SK-N-SH (cell line): ENCODE measurements around the gene DNAJA3. TPM values are rescaled to one million over a fixed set of nuclear protein-coding genes. Genes with fewer than 3 reads are reported as not detected.

ENCODE experiments used
- CTCF ChIA-PET: fragments of 300-600, 350-600 bp; formaldehyde crosslinking; extraction: SDS; loops from one replicate; lab custom pipeline; 2021; lab: Yijun Ruan, JAX
- POLR2A ChIA-PET: fragments of 350-600 bp; sonication (Branson Sonifier 250); formaldehyde crosslinking; extraction: SDS; loops from one replicate; lab custom pipeline; 2020; ENCODE audit warnings: antibody characterized with exemption, inconsistent platforms; lab: Yijun Ruan, JAX
- DNase-seq: peaks from one replicate; pipeline ENCODE4 v3.0.0; 2012
- H2AFZ ChIP-seq: fragments of 200-600 bp; sonication (generic); 2 replicates; pipeline ENCODE4 v1.8.1; 2016; ENCODE audit warnings: antibody characterized with exemption, mild to moderate bottlenecking, low read depth
- H3F3A ChIP-seq: fragments of 200-600 bp; sonication (generic); replicated peaks from 2 replicates; pipeline ENCODE3; 2016; ENCODE audit warnings: antibody characterized with exemption, mild to moderate bottlenecking; ENCODE audit not compliant: insufficient read depth
- H3K27ac ChIP-seq, 2 experiments: fragments of 200-500 bp in 1 of 2; fragments of 200-600 bp in 1 of 2; sonication (Bioruptor generic) in 1 of 2; sonication (generic), shearing (Covaris generic) in 1 of 2; 2 replicates each; pipeline versions ENCODE4 v1.5.1 to v1.6.1; 2014 to 2016; ENCODE audit warnings: low read depth in 2 of 2, inconsistent platforms in 1 of 2, low read length in 1 of 2, mild to moderate bottlenecking in 1 of 2, mixed read lengths in 1 of 2
- H3K27me3 ChIP-seq: fragments of 200-600 bp; sonication (generic), shearing (Covaris generic); 2 replicates; pipeline ENCODE4 v1.6.1; 2016; ENCODE audit warnings: mixed run types; ENCODE audit not compliant: insufficient read depth
- H3K36me3 ChIP-seq, 2 experiments: fragments of 200-500 bp in 1 of 2; fragments of 200-600 bp in 1 of 2; sonication (Bioruptor generic) in 1 of 2; sonication (generic) in 1 of 2; replicated peaks in 1 of 2; 2 replicates each; pipeline versions ENCODE3 to v1.5.1; 2014 to 2016; ENCODE audit warnings: low read length in 1 of 2, mild to moderate bottlenecking in 1 of 2; ENCODE audit not compliant: insufficient read depth in 2 of 2, control insufficient read depth in 1 of 2
- H3K4me1 ChIP-seq, 2 experiments: fragments of 200-500 bp in 1 of 2; fragments of 200-600 bp in 1 of 2; sonication (Bioruptor generic) in 1 of 2; sonication (generic), shearing (Covaris generic) in 1 of 2; 2 replicates each; pipeline versions ENCODE4 v1.5.1 to v1.6.1; 2014 to 2016; ENCODE audit warnings: low read depth in 1 of 2, low read length in 1 of 2, mixed run types in 1 of 2; ENCODE audit not compliant: insufficient read depth in 2 of 2, control insufficient read depth in 1 of 2
- H3K4me2 ChIP-seq: fragments of 200-600 bp; sonication (generic), shearing (Covaris generic); 2 replicates; pipeline ENCODE4 v1.6.1; 2017; ENCODE audit warnings: mixed run types
- H3K4me3 ChIP-seq, 2 experiments: fragments of 200-500 bp in 1 of 2; fragments of 200-600 bp in 1 of 2; sonication (Bioruptor generic) in 1 of 2; sonication (generic), shearing (Covaris generic) in 1 of 2; 2 replicates each; pipeline versions ENCODE4 v1.5.1 to v1.8.1; 2014 to 2016; ENCODE audit warnings: low read depth in 2 of 2, inconsistent platforms in 1 of 2, low read length in 1 of 2, mild to moderate bottlenecking in 1 of 2, mixed read lengths in 1 of 2, moderate library complexity in 1 of 2
- H3K79me2 ChIP-seq: fragments of 200-600 bp; sonication (generic); 2 replicates; pipeline ENCODE4 v1.8.1; 2017; ENCODE audit warnings: mild to moderate bottlenecking; ENCODE audit not compliant: insufficient read depth
- H3K9ac ChIP-seq: fragments of 200-600 bp; sonication (generic); 2 replicates; pipeline ENCODE4 v1.6.1; 2017; ENCODE audit warnings: mixed run types
- H3K9me2 ChIP-seq: fragments of 200-600 bp; sonication (generic); 2 replicates; pipeline ENCODE4 v1.6.1; 2017; ENCODE audit warnings: mixed run types
- H3K9me3 ChIP-seq: fragments of 200-600 bp; sonication (generic); 2 replicates; pipeline ENCODE4 v1.6.1; 2017; ENCODE audit warnings: mixed run types, mild to moderate bottlenecking, moderate library complexity
- H4K20me1 ChIP-seq: fragments of 200-600 bp; sonication (generic); 2 replicates; pipeline ENCODE4 v1.6.1; 2017; ENCODE audit warnings: mild to moderate bottlenecking, mixed run types; ENCODE audit not compliant: insufficient read depth
- CHD2 ChIP-seq: fragments of 150-350 bp; IDR thresholded peaks from 2 replicates; pipeline ENCODE4 v1.6.1; 2018; ENCODE audit warnings: low read length; ENCODE audit not compliant: partially characterized antibody
- ELF1 ChIP-seq: IDR thresholded peaks from 2 replicates; pipeline ENCODE4 v1.4.0; 2012
- GABPA ChIP-seq: IDR thresholded peaks from 2 replicates; pipeline ENCODE4 v1.4.0; 2012; ENCODE audit warnings: low read depth, mild to moderate bottlenecking
- JUND ChIP-seq: IDR thresholded peaks from 2 replicates; pipeline ENCODE4 v1.4.0; 2012
- MXI1 ChIP-seq: IDR thresholded peaks from 2 replicates; pipeline ENCODE4 v1.6.1; 2012; ENCODE audit warnings: mild to moderate bottlenecking, low read depth, low read length, improper control_type of control experiment
- NRF1 ChIP-seq: IDR thresholded peaks from 2 replicates; pipeline ENCODE4 v1.6.1; 2012; ENCODE audit warnings: low read depth, mild to moderate bottlenecking, low read length
- POLR2AphosphoS5 ChIP-seq: IDR thresholded peaks from 2 replicates; pipeline ENCODE4 v1.6.1; 2012; ENCODE audit warnings: low read depth, low read length
- RFX5 ChIP-seq: IDR thresholded peaks from 2 replicates; pipeline ENCODE4 v1.6.1; 2012; ENCODE audit warnings: mild to moderate bottlenecking, improper control_type of control experiment, low read length
- SIN3A ChIP-seq: IDR thresholded peaks from 2 replicates; pipeline ENCODE4 v1.6.1; 2012; ENCODE audit warnings: low read depth, mild to moderate bottlenecking, low read length, moderate library complexity, borderline replicate concordance
- SMC3 ChIP-seq: IDR thresholded peaks from 2 replicates; pipeline ENCODE4 v1.6.1; 2012; ENCODE audit warnings: low read depth, low read length, improper control_type of control experiment
- TAF1 ChIP-seq: IDR thresholded peaks from 2 replicates; pipeline ENCODE4 v1.6.1; 2012; ENCODE audit warnings: low read depth, mild to moderate bottlenecking, low read length, moderate library complexity, borderline replicate concordance
- USF1 ChIP-seq: IDR thresholded peaks from 2 replicates; pipeline ENCODE4 v1.4.0; 2012; ENCODE audit warnings: low read depth, borderline replicate concordance
- YY1 ChIP-seq: IDR thresholded peaks from 2 replicates; pipeline ENCODE4 v1.4.0; 2012; ENCODE audit warnings: low read depth, mild to moderate bottlenecking
- ZBTB33 ChIP-seq: IDR thresholded peaks from 2 replicates; pipeline ENCODE4 v1.4.0; 2012; ENCODE audit warnings: low read depth, borderline replicate concordance
- WGBS: methylation state at CpG from one replicate; pipeline ENCODE4 v1.1.6; 2017; ENCODE audit warnings: low lambda C conversion rate; 5-methylcytosine and 5-hydroxymethylcytosine counted together
- polyA plus RNA-seq, 3 experiments: library from polyadenylated mRNA; depleted of rRNA; stranded (reverse); fragments of >200 nt; gene quantifications; 2 replicates each; pipeline ENCODE4 v1.2.3, GENCODE V29; 2012
- TF ChIP-seq, protein P1 (sequence below): fragments of 150-350 bp; IDR thresholded peaks from 2 replicates; pipeline ENCODE4 v1.6.1; 2016; ENCODE audit warnings: mild to moderate bottlenecking, low read depth, low read length
- TF ChIP-seq, protein P2 (sequence below): IDR thresholded peaks from 2 replicates; pipeline ENCODE4 v1.4.0; 2012; ENCODE audit warnings: low read depth

The DNAJA3 gene
- polyA plus RNA-seq (2012; rRNA removed): 48.7 and 52.6 TPM in 2 replicates
- 34.6 and 46.2 TPM in 2 replicates for polyA plus RNA-seq (2012; cell fraction: cytosol; rRNA removed)
- polyA plus RNA-seq (2012; cell fraction: nucleus; rRNA removed): 88.0 and 107 TPM in 2 replicates

- Histone ChIP-seq H3K9me3 (no peaks in the 10 kb centered on the region), H3K27me3 (no peaks in the 10 kb centered on the region), H2AFZ (peak within 1 kb of the TSS; percentile 90), H3F3A (peaks cover 6% of the 10 kb centered on the region), H3K4me1 (peaks cover 5 to 14% of the 10 kb centered on the region in 2 experiments; a peak in 2 of 4 replicates), H3K9me2 (no peaks in the 10 kb centered on the region), H3K4me2 (peak within 1 kb of the TSS; percentile 89), H3K9ac (peak within 1 kb of the TSS; percentile 90), H3K79me2 (peaks cover 47% of the 10 kb centered on the region), H3K4me3 (peak within 1 kb of the TSS; percentile 72 to 99), H3K36me3 (peaks cover 0 to 5% of the 10 kb centered on the region in 2 experiments), H3K27ac (peak within 1 kb of the TSS; percentile 96 to 98), H4K20me1 (no peaks in the 10 kb centered on the region)
- DNase-seq: peak; percentile 98
- WGBS: under 1% methylated on average over 45 of the region's 68 CpGs
- ChIA-PET CTCF (no interaction called here), POLR2A (no interaction called here)
- TF ChIP-seq ELF1 (peak; percentile 97), SIN3A (peak; percentile 65; the same call in 1 of the 2 replicates), USF1 (no peak), YY1 (peak; percentile 95), POLR2AphosphoS5 (peak; percentile 82), GABPA (peak; percentile 66), TAF1 (peak; percentile 97), NRF1 (peak; percentile 99), JUND (no peak), MXI1 (peak; percentile 78), SMC3 (no peak), ZBTB33 (peak; percentile 97), RFX5 (no peak), CHD2 (peak; percentile 99)
- TF ChIP-seq, protein P1, sequence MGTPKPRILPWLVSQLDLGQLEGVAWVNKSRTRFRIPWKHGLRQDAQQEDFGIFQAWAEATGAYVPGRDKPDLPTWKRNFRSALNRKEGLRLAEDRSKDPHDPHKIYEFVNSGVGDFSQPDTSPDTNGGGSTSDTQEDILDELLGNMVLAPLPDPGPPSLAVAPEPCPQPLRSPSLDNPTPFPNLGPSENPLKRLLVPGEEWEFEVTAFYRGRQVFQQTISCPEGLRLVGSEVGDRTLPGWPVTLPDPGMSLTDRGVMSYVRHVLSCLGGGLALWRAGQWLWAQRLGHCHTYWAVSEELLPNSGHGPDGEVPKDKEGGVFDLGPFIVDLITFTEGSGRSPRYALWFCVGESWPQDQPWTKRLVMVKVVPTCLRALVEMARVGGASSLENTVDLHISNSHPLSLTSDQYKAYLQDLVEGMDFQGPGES: no peak
- TF ChIP-seq, protein P2, sequence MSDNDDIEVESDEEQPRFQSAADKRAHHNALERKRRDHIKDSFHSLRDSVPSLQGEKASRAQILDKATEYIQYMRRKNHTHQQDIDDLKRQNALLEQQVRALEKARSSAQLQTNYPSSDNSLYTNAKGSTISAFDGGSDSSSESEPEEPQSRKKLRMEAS: peak; percentile 94
Observed at GRCh38 chr16:4425378-4426020, at the start of gene DNAJA3. TSS of gene DNAJA3 (plus strand) at chr16:4425868. CDS start at chr16:4425882, 14 bp downstream.
